ENCODE results near the gene ADH5.

DNA sequence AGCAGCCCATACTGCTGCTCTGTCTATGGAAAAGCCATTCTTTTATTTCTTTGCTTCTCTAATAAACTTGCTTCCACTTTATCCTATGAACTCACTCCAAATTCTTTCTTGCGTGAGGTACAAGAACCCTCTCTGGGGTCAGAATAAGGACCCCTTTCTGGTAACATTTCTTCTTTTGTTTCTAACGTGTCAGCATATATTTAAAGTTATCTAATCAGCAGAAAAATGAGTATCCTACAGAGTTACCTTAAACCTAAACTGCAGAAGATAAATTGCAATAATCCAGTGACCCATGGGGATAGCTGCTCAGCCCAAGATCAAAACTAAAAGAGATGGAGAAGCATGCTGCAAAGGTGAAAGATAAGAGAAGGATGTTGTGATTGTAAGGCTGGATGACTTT is 4.0 kb downstream of the ADH5 start:
- TF ChIP-seq, protein P1, sequence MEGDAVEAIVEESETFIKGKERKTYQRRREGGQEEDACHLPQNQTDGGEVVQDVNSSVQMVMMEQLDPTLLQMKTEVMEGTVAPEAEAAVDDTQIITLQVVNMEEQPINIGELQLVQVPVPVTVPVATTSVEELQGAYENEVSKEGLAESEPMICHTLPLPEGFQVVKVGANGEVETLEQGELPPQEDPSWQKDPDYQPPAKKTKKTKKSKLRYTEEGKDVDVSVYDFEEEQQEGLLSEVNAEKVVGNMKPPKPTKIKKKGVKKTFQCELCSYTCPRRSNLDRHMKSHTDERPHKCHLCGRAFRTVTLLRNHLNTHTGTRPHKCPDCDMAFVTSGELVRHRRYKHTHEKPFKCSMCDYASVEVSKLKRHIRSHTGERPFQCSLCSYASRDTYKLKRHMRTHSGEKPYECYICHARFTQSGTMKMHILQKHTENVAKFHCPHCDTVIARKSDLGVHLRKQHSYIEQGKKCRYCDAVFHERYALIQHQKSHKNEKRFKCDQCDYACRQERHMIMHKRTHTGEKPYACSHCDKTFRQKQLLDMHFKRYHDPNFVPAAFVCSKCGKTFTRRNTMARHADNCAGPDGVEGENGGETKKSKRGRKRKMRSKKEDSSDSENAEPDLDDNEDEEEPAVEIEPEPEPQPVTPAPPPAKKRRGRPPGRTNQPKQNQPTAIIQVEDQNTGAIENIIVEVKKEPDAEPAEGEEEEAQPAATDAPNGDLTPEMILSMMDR (IDR thresholded peaks at IDR 0.05 in 2 of 3, conservative IDR thresholded peaks at IDR 0.05 in 1 of 3; ENCODE audit: borderline replicate concordance in 1 of 3, insufficient read depth in 1 of 3, low read depth in 2 of 3, low read length in 2 of 3): no peak
- TF ChIP-seq ZNF274 (IDR thresholded peaks at IDR 0.05; ENCODE audit: low read depth, low read length): no peak
- TF ChIP-seq JUND (IDR thresholded peaks at IDR 0.05): no peak
- TF ChIP-seq, protein P2, sequence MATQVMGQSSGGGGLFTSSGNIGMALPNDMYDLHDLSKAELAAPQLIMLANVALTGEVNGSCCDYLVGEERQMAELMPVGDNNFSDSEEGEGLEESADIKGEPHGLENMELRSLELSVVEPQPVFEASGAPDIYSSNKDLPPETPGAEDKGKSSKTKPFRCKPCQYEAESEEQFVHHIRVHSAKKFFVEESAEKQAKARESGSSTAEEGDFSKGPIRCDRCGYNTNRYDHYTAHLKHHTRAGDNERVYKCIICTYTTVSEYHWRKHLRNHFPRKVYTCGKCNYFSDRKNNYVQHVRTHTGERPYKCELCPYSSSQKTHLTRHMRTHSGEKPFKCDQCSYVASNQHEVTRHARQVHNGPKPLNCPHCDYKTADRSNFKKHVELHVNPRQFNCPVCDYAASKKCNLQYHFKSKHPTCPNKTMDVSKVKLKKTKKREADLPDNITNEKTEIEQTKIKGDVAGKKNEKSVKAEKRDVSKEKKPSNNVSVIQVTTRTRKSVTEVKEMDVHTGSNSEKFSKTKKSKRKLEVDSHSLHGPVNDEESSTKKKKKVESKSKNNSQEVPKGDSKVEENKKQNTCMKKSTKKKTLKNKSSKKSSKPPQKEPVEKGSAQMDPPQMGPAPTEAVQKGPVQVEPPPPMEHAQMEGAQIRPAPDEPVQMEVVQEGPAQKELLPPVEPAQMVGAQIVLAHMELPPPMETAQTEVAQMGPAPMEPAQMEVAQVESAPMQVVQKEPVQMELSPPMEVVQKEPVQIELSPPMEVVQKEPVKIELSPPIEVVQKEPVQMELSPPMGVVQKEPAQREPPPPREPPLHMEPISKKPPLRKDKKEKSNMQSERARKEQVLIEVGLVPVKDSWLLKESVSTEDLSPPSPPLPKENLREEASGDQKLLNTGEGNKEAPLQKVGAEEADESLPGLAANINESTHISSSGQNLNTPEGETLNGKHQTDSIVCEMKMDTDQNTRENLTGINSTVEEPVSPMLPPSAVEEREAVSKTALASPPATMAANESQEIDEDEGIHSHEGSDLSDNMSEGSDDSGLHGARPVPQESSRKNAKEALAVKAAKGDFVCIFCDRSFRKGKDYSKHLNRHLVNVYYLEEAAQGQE (IDR thresholded peaks at IDR 0.05; ENCODE audit: low read depth): no peak
- no peak for TF ChIP-seq SIN3A (IDR thresholded peaks at IDR 0.05; ENCODE audit: low read depth)

All from HCT116 (cell line).